ENCODE data around the gene ATP6AP2. TPM values are rescaled to one million over a fixed set of nuclear protein-coding genes. Genes with fewer than 3 reads are reported as not detected.
"Not testable (repeated sequence)": the region's sequence is repeated elsewhere in the genome, so short reads cannot be mapped to it uniquely, and the experiment has no call there.

Gene ATP6AP2
- total and polyA plus RNA-seq, 2 of the 4 experiments (the other 2 are of a cell fraction) = 76.2 to 175 TPM

GRCh38 chrX:40587623-40588022 is 6.9 kb downstream of the ATP6AP2 start:
- H3K4me2 ChIP-seq (ENCODE audit: low read depth, low read length); H3K23ac ChIP-seq (ENCODE audit: low read depth, low read length); H3K9ac ChIP-seq (ENCODE audit: low read depth, low read length); DNase-seq; H2AFZ ChIP-seq (replicated peaks; ENCODE audit: low read length, poor library complexity); in situ Hi-C loops (cut with MboI; ENCODE audit: low sequenced_read_pairs); H2BK5ac ChIP-seq (ENCODE audit: low read depth, low read length, poor library complexity, severe bottlenecking); H3K9me3 ChIP-seq (ENCODE audit: control insufficient read depth, insufficient read depth, low read length); H2AK5ac ChIP-seq (ENCODE audit: low read depth, low read length); H4K91ac ChIP-seq (ENCODE audit: insufficient read depth, low read depth, low read length); intact Hi-C loops (cut with micrococcal nuclease); dilution Hi-C loops (cut with HindIII; ENCODE audit: low sequenced_read_pairs, unreplicated experiment); H4K5ac ChIP-seq (ENCODE audit: low read depth, low read length); H3K56ac ChIP-seq (ENCODE audit: extremely low read depth, insufficient read depth, low read length); H3K14ac ChIP-seq (replicated peaks; ENCODE audit: low read depth, low read length); H2AK9ac ChIP-seq (replicated peaks; ENCODE audit: low read depth, low read length, poor library complexity); BruUV-seq (replicated peaks); ATAC-seq (ENCODE audit: low read depth); H4K8ac ChIP-seq (ENCODE audit: low read depth in 2 of 2, low read length in 2 of 2); H2BK120ac ChIP-seq (ENCODE audit: low read depth, low read length); H3K18ac ChIP-seq (ENCODE audit: low read depth, low read length); H3K27me3 ChIP-seq (ENCODE audit: control insufficient read depth, insufficient read depth, low read length); H3K4me1 ChIP-seq (ENCODE audit: control insufficient read depth, insufficient read depth, low read length); H3K36me3 ChIP-seq (ENCODE audit: control insufficient read depth, insufficient read depth, low read length); H3K4me3 ChIP-seq (ENCODE audit: insufficient read depth, low read depth, low read length); H3K27ac ChIP-seq (ENCODE audit: insufficient read depth, low read length); H2BK20ac ChIP-seq (ENCODE audit: low read depth, low read length); POLR2A ChIA-PET (ENCODE audit: unreplicated experiment); H2BK15ac ChIP-seq (ENCODE audit: low read depth, low read length); H3K9me1 ChIP-seq (ENCODE audit: insufficient read depth, low read length); H3K4ac ChIP-seq (ENCODE audit: low read depth, low read length): not testable (repeated sequence)
- WGBS, 2 experiments (ENCODE audit: extremely low coverage in 2 of 2, insufficient read length in 1 of 2) = 29% methylated on average over 1 of the region's 1 CpG; no CpG with 5 or more reads in 1 of the 2 experiments
- CTCF ChIA-PET = interaction anchor here (0.6 kb wide), 2 partner anchors 18 to 207 kb away, joined by 3 to 7 read pairs; no protein-coding TSS in a partner anchor
- peaks cover 14% of the 10 kb centered on the region; the same call in 1 of the 2 replicates for H4K20me1 ChIP-seq (ENCODE audit: insufficient read depth, low read length)
- peaks cover 0 to 13% of the 10 kb centered on the region in 2 experiments; a peak in 2 of 4 replicates for H3K79me1 ChIP-seq (ENCODE audit: low read depth in 1 of 2, low read length in 2 of 2)

- CTCF ChIA-PET; BruUV-seq (replicated peaks); H2BK20ac ChIP-seq (ENCODE audit: low read depth, low read length); H2AFZ ChIP-seq (replicated peaks; ENCODE audit: low read length, poor library complexity); H2BK120ac ChIP-seq (ENCODE audit: low read depth, low read length); H4K91ac ChIP-seq (ENCODE audit: insufficient read depth, low read depth, low read length); H3K9me3 ChIP-seq (ENCODE audit: control insufficient read depth, insufficient read depth, low read length); in situ Hi-C loops (cut with MboI; ENCODE audit: low sequenced_read_pairs); H3K79me1 ChIP-seq (ENCODE audit: low read depth in 1 of 2, low read length in 2 of 2); H3K14ac ChIP-seq (replicated peaks; ENCODE audit: low read depth, low read length); H3K4me1 ChIP-seq (ENCODE audit: control insufficient read depth, insufficient read depth, low read length); H3K27me3 ChIP-seq (ENCODE audit: control insufficient read depth, insufficient read depth, low read length); H2BK5ac ChIP-seq (ENCODE audit: low read depth, low read length, poor library complexity, severe bottlenecking); H3K4me2 ChIP-seq (ENCODE audit: low read depth, low read length); H3K9me1 ChIP-seq (ENCODE audit: insufficient read depth, low read length); H4K20me1 ChIP-seq (ENCODE audit: insufficient read depth, low read length); H3K9ac ChIP-seq (ENCODE audit: low read depth, low read length); DNase-seq; H3K56ac ChIP-seq (ENCODE audit: extremely low read depth, insufficient read depth, low read length); ATAC-seq (ENCODE audit: low read depth); H2BK15ac ChIP-seq (ENCODE audit: low read depth, low read length); H3K4me3 ChIP-seq (ENCODE audit: insufficient read depth, low read depth, low read length); H3K18ac ChIP-seq (ENCODE audit: low read depth, low read length); H4K5ac ChIP-seq (ENCODE audit: low read depth, low read length); dilution Hi-C loops (cut with HindIII; ENCODE audit: low sequenced_read_pairs, unreplicated experiment); H3K4ac ChIP-seq (ENCODE audit: low read depth, low read length); H3K36me3 ChIP-seq (ENCODE audit: control insufficient read depth, insufficient read depth, low read length); H2AK9ac ChIP-seq (replicated peaks; ENCODE audit: low read depth, low read length, poor library complexity); H4K8ac ChIP-seq (ENCODE audit: low read depth in 2 of 2, low read length in 2 of 2); intact Hi-C loops (cut with micrococcal nuclease); H2AK5ac ChIP-seq (ENCODE audit: low read depth, low read length); H3K27ac ChIP-seq (ENCODE audit: insufficient read depth, low read length); POLR2A ChIA-PET (ENCODE audit: unreplicated experiment); H3K23ac ChIP-seq (ENCODE audit: low read depth, low read length): not testable (repeated sequence)
- WGBS, 2 experiments (ENCODE audit: extremely low coverage in 2 of 2, insufficient read length in 1 of 2) = no CpG with 5 or more reads among the region's 6 CpGs
Observed at GRCh38 chrX:40589616-40590321, 9.0 kb downstream of the ATP6AP2 start.

Data from IMR-90 (cell line).